Measurements from ENCODE around the gene ERGIC3. TPM values are rescaled to one million over a fixed set of nuclear protein-coding genes. Genes with fewer than 3 reads are reported as not detected.

The ERGIC3 gene
- total and polyA plus RNA-seq, 2 of the 13 experiments (the other 11 are each of a cell fraction or from before 2014, with no cell fraction given), result 407 to 670 TPM

DNA sequence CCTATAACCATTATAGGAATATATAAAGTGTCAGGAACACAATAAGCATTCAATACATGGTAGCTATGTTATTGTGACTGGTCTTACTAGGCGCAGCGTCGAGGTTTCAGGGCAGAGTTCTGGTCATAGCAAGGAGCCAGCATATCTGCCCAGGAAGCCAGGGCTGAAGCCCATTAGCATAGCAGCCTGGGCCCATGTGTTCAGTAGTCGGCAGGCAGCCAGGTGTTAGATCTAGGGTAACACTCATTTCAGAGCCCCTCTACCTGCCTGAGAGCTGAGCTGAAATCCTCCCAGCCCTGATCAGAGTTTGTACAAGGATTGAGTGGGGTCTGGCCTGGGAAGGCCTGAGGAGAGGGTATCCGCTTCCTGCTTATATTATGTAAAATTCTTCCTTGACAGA lies 44.6 kb upstream of the ERGIC3 start (continued):
- TF ChIP-seq, protein P1, sequence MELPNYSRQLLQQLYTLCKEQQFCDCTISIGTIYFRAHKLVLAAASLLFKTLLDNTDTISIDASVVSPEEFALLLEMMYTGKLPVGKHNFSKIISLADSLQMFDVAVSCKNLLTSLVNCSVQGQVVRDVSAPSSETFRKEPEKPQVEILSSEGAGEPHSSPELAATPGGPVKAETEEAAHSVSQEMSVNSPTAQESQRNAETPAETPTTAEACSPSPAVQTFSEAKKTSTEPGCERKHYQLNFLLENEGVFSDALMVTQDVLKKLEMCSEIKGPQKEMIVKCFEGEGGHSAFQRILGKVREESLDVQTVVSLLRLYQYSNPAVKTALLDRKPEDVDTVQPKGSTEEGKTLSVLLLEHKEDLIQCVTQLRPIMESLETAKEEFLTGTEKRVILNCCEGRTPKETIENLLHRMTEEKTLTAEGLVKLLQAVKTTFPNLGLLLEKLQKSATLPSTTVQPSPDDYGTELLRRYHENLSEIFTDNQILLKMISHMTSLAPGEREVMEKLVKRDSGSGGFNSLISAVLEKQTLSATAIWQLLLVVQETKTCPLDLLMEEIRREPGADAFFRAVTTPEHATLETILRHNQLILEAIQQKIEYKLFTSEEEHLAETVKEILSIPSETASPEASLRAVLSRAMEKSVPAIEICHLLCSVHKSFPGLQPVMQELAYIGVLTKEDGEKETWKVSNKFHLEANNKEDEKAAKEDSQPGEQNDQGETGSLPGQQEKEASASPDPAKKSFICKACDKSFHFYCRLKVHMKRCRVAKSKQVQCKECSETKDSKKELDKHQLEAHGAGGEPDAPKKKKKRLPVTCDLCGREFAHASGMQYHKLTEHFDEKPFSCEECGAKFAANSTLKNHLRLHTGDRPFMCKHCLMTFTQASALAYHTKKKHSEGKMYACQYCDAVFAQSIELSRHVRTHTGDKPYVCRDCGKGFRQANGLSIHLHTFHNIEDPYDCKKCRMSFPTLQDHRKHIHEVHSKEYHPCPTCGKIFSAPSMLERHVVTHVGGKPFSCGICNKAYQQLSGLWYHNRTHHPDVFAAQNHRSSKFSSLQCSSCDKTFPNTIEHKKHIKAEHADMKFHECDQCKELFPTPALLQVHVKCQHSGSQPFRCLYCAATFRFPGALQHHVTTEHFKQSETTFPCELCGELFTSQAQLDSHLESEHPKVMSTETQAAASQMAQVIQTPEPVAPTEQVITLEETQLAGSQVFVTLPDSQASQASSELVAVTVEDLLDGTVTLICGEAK (IDR thresholded peaks at IDR 0.05), result no peak
- TF ChIP-seq, protein P1 (CRISPR knock-in tag; IDR thresholded peaks at IDR 0.05), result no peak
- TF ChIP-seq RBFOX2 (IDR thresholded peaks at IDR 0.05; ENCODE audit: low read depth, low read length) (no peak), HCFC1 (IDR thresholded peaks at IDR 0.05; ENCODE audit: low read depth, low read length) (no peak), SYNCRIP (IDR thresholded peaks at IDR 0.05; ENCODE audit: insufficient read depth, low read depth, low read length) (no peak), ZNF253 (CRISPR knock-in tag; IDR thresholded peaks at IDR 0.05; ENCODE audit: borderline replicate concordance) (no peak)
